HG03469 (cell line): ENCODE measurements around the gene RAVER2.
"Not testable (repeated sequence)": the region's sequence is repeated elsewhere in the genome, so short reads cannot be mapped to it uniquely, and the experiment has no call there.

Experiments used
- ATAC-seq: cut with Tn5 transposase; IDR thresholded peaks from one replicate; pipeline ENCODE4 v1.9.1; 2021; ENCODE audit warnings: mild to moderate bottlenecking, moderate library complexity, moderate number of reproducible peaks; ENCODE audit not compliant: unreplicated experiment

The RAVER2 gene

GRCh38 chr1:64748222-64748621, 3.3 kb downstream of the RAVER2 start:
- ATAC-seq, result no peak

GRCh38 chr1:64748706-64749105, 3.8 kb downstream of the RAVER2 start:
- ATAC-seq, result no peak

- no peak for ATAC-seq
Measured at GRCh38 chr1:64750092-64750491, 5.2 kb downstream of the RAVER2 start.

- no peak for ATAC-seq
Measured at GRCh38 chr1:64750875-64751274, 6.0 kb downstream of the RAVER2 start.

GRCh38 chr1:64754173-64754572, 9.3 kb downstream of the RAVER2 start:
- ATAC-seq, result no peak

- ATAC-seq, result no peak
Measured at GRCh38 chr1:64755361-64755760, 10.5 kb downstream of the RAVER2 start.

GRCh38 chr1:64756770-64757169, 11.9 kb downstream of the RAVER2 start:
- ATAC-seq, result no peak

GRCh38 chr1:64757213-64757612, 12.3 kb downstream of the RAVER2 start:
- no peak for ATAC-seq

GRCh38 chr1:64758233-64758632, 13.4 kb downstream of the RAVER2 start:
- no peak for ATAC-seq

- ATAC-seq, result no peak
Measured at GRCh38 chr1:64759968-64760367, 15.1 kb downstream of the RAVER2 start.

- no peak for ATAC-seq
Measured at GRCh38 chr1:64765012-64765411, 20.1 kb downstream of the RAVER2 start.

GRCh38 chr1:64765826-64766225, 21.0 kb downstream of the RAVER2 start:
- no peak for ATAC-seq

GRCh38 chr1:64766429-64766828, 21.6 kb downstream of the RAVER2 start:
- ATAC-seq, result no peak

- ATAC-seq, result no peak
Measured at GRCh38 chr1:64769482-64769881, 24.6 kb downstream of the RAVER2 start.

- ATAC-seq, result no peak
Measured at GRCh38 chr1:64769971-64770370, 25.1 kb downstream of the RAVER2 start.

- not testable (repeated sequence) for ATAC-seq
Measured at GRCh38 chr1:64773306-64773705, 28.4 kb downstream of the RAVER2 start.

- ATAC-seq, result no peak
Measured at GRCh38 chr1:64775113-64775512, 30.2 kb downstream of the RAVER2 start.

- ATAC-seq, result not testable (repeated sequence)
Measured at GRCh38 chr1:64782044-64782443, 37.2 kb downstream of the RAVER2 start.

- ATAC-seq, result not testable (repeated sequence)
Measured at GRCh38 chr1:64782848-64783247, 38.0 kb downstream of the RAVER2 start.

- ATAC-seq, result no peak
Measured at GRCh38 chr1:64790832-64791487, 46.1 kb downstream of the RAVER2 start.

- no peak for ATAC-seq
Measured at GRCh38 chr1:64798872-64799271, 54.0 kb downstream of the RAVER2 start.

GRCh38 chr1:64801851-64802523, 57.1 kb downstream of the RAVER2 start:
- no peak for ATAC-seq

GRCh38 chr1:64809309-64809708, 64.4 kb downstream of the RAVER2 start:
- ATAC-seq, result no peak
